NCI-H2029 treated with DMSO at 0.1 percent for 48 hours (cell line): ENCODE measurements around the gene CUTA.

Experiments
- DNase-seq: peaks from one replicate; lab custom pipeline; 2025; lab: John Stamatoyannopoulos, UW

The CUTA gene

DNA sequence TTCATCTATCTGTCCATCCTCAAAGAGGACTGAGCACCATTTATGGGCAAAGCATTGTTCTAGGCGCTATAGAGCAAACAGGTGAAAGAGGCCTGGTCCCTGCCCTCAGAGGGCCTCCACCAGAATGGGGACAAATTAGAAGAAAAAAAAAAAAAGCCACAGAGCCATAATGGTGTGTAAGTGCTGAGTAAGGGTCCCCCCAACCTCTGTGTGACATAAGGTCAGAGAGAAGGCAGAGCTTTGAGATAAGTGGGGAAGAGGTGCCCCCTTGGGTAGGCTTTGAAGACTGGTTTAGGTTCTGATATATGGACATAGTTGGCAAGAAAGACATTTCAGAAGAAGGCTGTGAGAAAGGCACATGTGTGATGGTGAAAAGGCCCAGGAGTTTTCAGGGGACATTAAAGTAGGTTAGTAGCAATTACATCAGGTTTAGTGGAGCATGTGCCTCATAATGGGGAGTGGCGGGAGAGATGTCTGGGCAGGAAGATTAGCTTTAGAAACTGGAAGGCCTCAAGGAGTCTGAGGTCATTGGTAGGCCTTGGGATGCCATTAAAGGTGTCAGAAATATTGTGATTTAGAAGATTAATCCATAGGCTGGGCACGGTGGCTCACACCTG is 21.2 kb upstream of the CUTA start:
- no peak for DNase-seq

GRCh38 chr6:33437666-33438065 is 19.8 kb upstream of the CUTA start:
- DNase-seq: no peak

DNA sequence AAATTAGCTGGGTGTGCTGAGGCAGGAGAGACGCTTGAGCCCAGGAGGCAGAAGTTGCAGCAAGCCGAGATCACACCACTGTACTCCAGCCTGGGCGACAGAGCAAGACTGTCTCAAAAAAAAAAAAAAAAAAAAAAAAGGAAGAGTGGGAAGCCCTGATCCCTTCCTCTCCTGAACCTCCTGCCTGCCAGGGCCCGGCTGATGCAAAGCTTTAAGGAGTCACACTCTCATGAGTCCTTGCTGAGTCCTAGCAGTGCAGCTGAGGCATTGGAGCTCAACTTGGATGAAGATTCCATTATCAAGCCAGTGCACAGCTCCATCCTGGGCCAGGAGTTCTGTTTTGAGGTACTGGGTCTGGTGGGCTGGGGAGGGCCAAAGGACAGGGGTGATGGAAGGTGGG is 17.1 kb upstream of the CUTA start:
- no peak for DNase-seq

- no peak for DNase-seq
These were observed 15.8 kb upstream of the CUTA start for GRCh38 chr6:33433544-33434191.

DNA sequence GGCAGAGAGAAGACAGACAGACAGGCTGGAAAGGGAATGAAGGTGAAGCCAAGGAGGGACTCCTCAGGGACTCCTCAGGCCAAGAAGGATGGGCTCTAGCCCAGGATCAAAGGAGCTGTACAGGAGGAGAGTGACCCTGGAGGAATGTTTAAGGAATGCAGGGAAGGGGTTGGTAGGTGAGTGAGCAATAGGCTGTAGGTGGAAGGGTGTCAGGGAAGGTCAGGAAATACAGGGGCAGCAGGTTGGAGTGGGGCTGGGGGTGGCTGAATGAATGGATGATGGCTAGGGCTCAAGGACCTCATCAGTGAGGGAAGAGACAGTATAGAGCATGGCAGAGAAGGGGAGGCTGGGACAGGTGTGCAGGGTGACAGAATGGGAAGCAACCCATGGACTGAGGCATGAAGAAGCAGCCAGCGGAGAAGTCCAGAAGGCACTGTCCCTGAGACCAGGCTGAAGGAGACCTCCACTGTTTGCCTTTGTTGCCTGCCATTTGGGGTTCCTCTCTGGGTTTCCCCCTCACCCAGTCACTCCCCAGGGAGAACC is 15.2 kb upstream of the CUTA start:
- no peak for DNase-seq

- DNase-seq: no peak
These were observed 14.6 kb upstream of the CUTA start for GRCh38 chr6:33432546-33432945.

- DNase-seq: no peak
These were observed 14.1 kb upstream of the CUTA start for GRCh38 chr6:33431880-33432541.

GRCh38 chr6:33430991-33431879 is 13.3 kb upstream of the CUTA start:
- DNase-seq: no peak

DNA sequence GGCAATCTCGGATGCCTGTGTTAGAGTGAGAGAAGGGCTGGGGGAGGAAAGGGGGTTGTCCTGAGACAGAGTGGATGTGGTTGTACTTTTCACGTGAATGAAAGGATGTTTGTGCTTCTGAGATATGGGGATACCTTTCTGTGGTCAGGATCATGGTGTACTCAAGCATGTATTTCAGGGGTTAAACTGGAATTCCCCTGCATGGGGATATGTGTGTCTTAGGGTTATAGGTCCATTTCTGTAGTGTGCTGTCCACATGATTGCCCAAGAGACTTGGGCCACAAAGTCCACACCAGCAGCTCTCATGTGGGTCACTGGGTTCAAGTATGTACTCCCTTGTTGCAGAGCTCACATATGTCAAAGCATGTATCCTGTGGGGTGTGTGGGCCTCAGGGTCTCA is 12.4 kb upstream of the CUTA start:
- DNase-seq: no peak

DNA sequence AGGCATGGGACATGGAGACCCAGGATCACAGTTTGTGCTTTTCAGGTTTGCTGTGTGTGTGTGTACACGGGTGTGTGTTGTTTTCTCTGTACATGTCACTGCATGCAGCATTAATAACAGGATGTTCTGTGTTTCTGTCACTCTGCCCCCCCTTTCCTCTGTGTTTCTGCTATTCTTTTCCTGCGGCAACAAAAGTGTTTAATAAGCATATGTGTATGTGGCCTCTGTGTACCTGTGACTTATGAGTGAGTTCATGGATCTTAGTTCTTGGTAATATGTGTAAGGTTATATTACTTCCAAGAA is 11.8 kb upstream of the CUTA start:
- no peak for DNase-seq

- no peak for DNase-seq
These were observed 11.3 kb upstream of the CUTA start for GRCh38 chr6:33428966-33429749.

GRCh38 chr6:33428224-33428965 is 10.5 kb upstream of the CUTA start:
- no peak for DNase-seq

- DNase-seq: no peak
These were observed 9.8 kb upstream of the CUTA start for GRCh38 chr6:33427585-33428223.

DNA sequence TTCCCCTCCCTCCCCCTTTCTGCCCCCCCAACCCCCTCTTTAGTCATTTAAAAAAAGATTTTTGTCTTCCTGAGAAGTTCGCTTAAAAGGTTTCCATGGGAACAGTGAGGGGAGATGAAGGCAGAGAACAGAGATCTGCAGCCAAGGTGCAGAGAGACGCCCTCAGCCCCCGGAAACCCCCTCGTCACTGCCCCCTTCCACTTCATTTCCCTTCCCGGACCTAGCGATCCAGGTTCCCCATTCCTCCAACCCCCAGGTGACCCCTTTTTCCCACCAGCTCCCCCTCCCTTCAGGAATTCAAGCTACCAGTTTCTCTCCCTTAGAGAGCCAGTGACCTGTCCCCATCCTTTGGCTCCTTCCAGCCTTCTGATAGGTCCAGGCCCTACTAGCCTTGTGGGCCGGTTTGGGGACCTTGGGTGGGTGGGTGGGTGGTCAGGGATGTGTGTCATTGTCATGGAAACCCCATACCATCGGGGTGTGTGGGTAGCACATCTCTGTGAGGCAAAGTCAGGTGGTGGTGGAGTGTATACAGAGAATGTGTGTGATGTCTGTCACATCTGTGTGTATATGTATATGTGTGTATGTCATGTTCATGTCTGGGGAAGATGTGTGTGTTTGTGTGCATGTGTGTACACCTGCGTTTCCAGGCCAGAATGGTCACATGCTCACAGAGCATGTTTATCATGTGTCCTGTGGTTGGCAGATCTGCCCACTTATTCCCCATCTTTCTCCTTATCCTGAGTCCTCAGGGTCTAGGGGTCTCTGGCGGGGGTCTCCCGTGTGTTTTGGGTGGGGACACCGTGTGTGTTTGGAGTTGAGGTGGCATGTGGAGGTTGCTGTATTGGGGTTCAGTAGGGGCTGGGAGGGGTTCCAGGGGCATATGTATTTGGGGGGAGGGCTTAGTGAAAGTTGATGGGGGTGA is 8.9 kb upstream of the CUTA start:
- DNase-seq: no peak

DNA sequence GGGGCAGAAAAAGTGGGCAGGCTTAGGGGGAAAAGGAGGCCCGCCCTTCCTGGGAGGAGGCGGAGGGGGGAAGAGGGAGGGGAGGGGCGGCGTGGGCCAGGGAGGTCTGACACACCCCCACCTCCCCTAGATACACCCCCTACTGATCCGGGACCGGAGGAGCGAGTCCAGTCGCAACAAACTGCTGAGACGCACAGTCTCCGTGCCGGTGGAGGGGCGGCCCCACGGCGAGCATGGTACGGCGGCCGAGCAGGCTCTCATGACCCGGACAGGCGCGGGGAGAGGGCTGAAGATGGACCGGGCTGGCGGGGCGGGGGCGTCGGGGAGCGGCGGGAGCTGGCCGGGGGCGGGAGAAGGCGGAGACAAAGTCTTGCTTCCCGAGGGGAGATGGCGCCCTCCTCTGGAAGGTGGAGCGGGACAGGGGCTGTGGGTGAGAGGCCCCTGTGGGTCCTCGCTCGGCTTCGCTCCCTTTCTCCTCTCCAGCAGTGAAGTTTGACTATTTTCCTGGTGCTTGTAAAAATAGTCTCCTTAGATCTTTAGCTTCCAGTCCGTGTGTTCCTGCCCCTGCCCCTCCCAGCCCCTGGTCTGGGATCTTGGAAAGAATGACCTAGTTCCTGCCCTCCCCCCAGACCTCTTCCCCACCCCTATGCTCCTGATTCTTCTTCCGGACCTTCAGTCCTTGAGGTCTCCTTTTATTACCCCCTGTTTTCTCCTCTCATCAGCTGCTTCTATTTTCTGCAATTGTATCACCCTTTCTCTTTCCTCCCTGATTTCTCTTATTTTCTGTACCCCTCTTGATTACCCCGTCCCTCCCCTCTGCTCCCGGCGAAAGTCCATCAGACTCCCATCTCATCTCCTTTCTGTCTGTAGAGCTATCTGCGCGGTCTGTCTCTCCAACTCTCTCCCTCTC is 8.0 kb upstream of the CUTA start:
- DNase-seq: peak; percentile 53

DNA sequence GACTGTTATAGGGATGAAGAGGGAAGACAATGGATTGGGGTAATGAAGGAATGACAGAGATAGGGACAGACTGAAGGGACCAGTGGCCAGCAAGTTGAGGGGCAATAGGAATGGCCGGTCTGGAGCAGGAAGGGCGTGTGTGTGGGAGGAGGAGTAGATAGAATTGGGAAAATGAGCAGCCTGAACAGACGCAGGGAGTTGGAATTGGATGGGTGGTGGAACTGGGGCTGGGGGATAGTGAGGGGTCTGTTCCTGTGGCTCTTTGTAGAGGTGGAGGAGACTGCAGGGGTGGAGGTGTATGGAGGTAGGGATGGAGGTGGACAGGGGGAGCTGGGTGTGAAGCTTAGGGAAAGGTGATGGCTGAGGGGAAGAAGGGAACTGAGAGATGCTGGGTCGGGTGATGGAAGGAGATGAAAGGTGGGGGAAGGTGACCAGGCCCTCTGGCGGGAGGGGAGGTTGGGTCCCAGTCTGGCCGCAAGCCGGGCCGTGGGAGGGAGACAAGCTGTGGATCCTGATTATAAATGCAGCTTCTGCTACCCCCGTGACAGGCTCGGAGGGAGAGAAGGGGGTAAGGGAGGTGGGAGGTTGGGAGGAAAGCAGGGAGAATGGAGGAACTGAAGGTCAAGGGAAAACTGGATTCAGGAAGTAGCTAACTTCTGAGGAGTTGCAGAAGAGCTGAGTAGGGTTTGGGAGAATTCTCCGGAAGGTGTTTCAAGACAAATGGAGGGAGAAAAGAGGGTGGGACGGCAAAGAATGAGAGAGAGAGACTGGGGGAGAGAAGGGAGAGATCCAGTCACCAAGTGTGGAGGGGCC is 7.2 kb upstream of the CUTA start:
- DNase-seq: no peak

DNA sequence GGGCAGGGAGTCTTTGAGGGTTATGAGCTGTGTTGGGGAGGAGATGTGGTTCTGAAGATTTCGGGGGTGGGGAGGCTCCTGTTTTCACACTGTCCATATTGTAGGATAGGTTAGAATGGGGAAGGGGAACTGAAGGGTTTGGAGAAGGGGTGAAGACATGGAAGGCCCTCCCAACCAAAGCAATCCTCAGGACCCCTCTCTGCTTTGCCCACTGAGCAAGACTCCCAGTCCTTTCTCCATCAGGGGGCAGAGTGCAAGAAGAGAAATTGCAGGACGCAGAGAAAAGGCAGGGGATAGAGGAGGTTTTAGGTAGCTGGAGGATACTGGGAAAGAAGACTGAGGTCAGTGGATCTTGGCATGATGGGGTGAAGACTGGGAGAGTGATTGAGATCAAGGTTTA is 5.9 kb upstream of the CUTA start:
- no peak for DNase-seq

DNA sequence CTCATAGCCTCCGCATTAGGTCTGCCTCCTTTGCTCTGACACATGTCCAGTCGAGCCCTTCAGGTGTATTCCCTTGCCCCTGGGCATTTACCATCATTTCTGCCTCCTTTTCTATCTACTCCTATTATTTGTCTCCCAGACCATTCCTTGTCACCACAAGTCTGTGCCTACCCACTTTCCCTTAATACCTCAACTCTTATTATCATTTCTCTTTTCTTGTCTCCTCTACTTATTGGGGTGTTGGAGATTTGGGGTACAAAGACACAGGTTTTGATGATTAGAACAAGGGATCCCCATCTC is 3.4 kb upstream of the CUTA start:
- DNase-seq: no peak
